IMR-90 (cell line): ENCODE measurements around the gene LRP11. TPM values are rescaled to one million over a fixed set of nuclear protein-coding genes. Genes with fewer than 3 reads are reported as not detected.
"Not testable (repeated sequence)": the region's sequence is repeated elsewhere in the genome, so short reads cannot be mapped to it uniquely, and the experiment has no call there.

Experiments used
- ATAC-seq: fragments of 200-7000 bp; cut with Tn5 transposase; 2 replicates; pipeline ENCODE4 v1.9.1; 2020; ENCODE audit warnings: low read depth, mild to moderate bottlenecking, moderate library complexity
- BruUV-seq: library from RNA; stranded (reverse); fragments of 400-500 nt; replicated peaks from 2 replicates; lab custom pipeline; 2021; lab: Mats Ljungman, UMichigan
- CTCF ChIA-PET: fragments of 300-600 bp; formaldehyde crosslinking; extraction: SDS; loops from one replicate; lab custom pipeline; 2021; ENCODE audit warnings: antibody characterized with exemption; lab: Yijun Ruan, JAX
- POLR2A ChIA-PET: fragments of 300-600 bp; sonication (Branson Sonifier 250); formaldehyde crosslinking; loops from one replicate; lab custom pipeline; 2022; ENCODE audit warnings: antibody characterized with exemption; ENCODE audit not compliant: unreplicated experiment; lab: Charles Lee
- DNase-seq: peaks from one replicate; pipeline ENCODE4 v3.0.0; 2013
- H2AFZ ChIP-seq: replicated peaks from 2 replicates; pipeline ENCODE3; 2013; ENCODE audit warnings: low read length, mild to moderate bottlenecking; ENCODE audit not compliant: poor library complexity
- H2AK5ac ChIP-seq: 2 replicates; pipeline ENCODE4 v1.6.1; 2013; ENCODE audit warnings: low read depth, low read length, inconsistent platforms
- H2AK9ac ChIP-seq: replicated peaks from 2 replicates; pipeline ENCODE3; 2013; ENCODE audit warnings: mild to moderate bottlenecking, low read depth, low read length, moderate library complexity; ENCODE audit not compliant: poor library complexity
- H2BK120ac ChIP-seq: 2 replicates; pipeline ENCODE4 v1.6.1; 2013; ENCODE audit warnings: low read depth, low read length, inconsistent platforms
- H2BK15ac ChIP-seq: 3 replicates; pipeline ENCODE4 v1.6.1; 2013; ENCODE audit warnings: low read depth, low read length, inconsistent platforms
- H2BK20ac ChIP-seq: 2 replicates; pipeline ENCODE4 v1.6.1; 2013; ENCODE audit warnings: low read depth, mild to moderate bottlenecking, inconsistent platforms, low read length, moderate library complexity
- H2BK5ac ChIP-seq: 2 replicates; pipeline ENCODE4 v1.6.1; 2013; ENCODE audit warnings: mild to moderate bottlenecking, low read depth, low read length, inconsistent platforms; ENCODE audit not compliant: poor library complexity, severe bottlenecking
- H3K14ac ChIP-seq: replicated peaks from 2 replicates; pipeline ENCODE4 v1.6.1; 2013; ENCODE audit warnings: low read depth, low read length, inconsistent platforms
- H3K18ac ChIP-seq: 2 replicates; pipeline ENCODE4 v1.6.1; 2013; ENCODE audit warnings: low read depth, low read length, control low read depth
- H3K23ac ChIP-seq: 2 replicates; pipeline ENCODE4 v1.6.1; 2013; ENCODE audit warnings: low read depth, low read length, inconsistent platforms
- H3K27ac ChIP-seq: 2 replicates; pipeline ENCODE4 v1.5.1; 2013; ENCODE audit warnings: mild to moderate bottlenecking, control low read depth, low read length; ENCODE audit not compliant: insufficient read depth
- H3K27me3 ChIP-seq: 2 replicates; pipeline ENCODE4 v1.6.1; 2013; ENCODE audit warnings: low read length; ENCODE audit not compliant: control insufficient read depth, insufficient read depth
- H3K36me3 ChIP-seq: 2 replicates; pipeline ENCODE4 v1.6.1; 2013; ENCODE audit warnings: low read length, mixed read lengths; ENCODE audit not compliant: control insufficient read depth, insufficient read depth
- H3K4ac ChIP-seq: 2 replicates; pipeline ENCODE4 v1.6.1; 2013; ENCODE audit warnings: low read depth, low read length, inconsistent platforms
- H3K4me1 ChIP-seq: 2 replicates; pipeline ENCODE4 v1.6.1; 2013; ENCODE audit warnings: low read length, mixed read lengths; ENCODE audit not compliant: control insufficient read depth, insufficient read depth
- H3K4me2 ChIP-seq: 2 replicates; pipeline ENCODE4 v1.6.1; 2013; ENCODE audit warnings: low read depth, mild to moderate bottlenecking, control low read depth, low read length, moderate library complexity
- H3K4me3 ChIP-seq: 2 replicates; pipeline ENCODE4 v1.5.1; 2013; ENCODE audit warnings: low read depth, mild to moderate bottlenecking, control low read depth, low read length, moderate library complexity; ENCODE audit not compliant: insufficient read depth
- H3K56ac ChIP-seq: 2 replicates; pipeline ENCODE4 v1.6.1; 2013; ENCODE audit warnings: low read length, inconsistent platforms; ENCODE audit not compliant: insufficient read depth; ENCODE audit errors: extremely low read depth
- H3K79me1 ChIP-seq, 2 experiments: 2 replicates each; pipeline ENCODE4 v1.6.1; 2013; ENCODE audit warnings: low read length in 2 of 2, inconsistent platforms in 1 of 2, low read depth in 1 of 2
- H3K9ac ChIP-seq: 2 replicates; pipeline ENCODE4 v1.6.1; 2013; ENCODE audit warnings: low read depth, low read length, control low read depth
- H3K9me1 ChIP-seq: 2 replicates; pipeline ENCODE4 v1.6.1; 2013; ENCODE audit warnings: low read length, inconsistent platforms; ENCODE audit not compliant: insufficient read depth
- H3K9me3 ChIP-seq: 2 replicates; pipeline ENCODE4 v1.6.1; 2013; ENCODE audit warnings: low read length; ENCODE audit not compliant: control insufficient read depth, insufficient read depth
- H4K20me1 ChIP-seq: 2 replicates; pipeline ENCODE4 v1.6.1; 2013; ENCODE audit warnings: low read length, inconsistent platforms; ENCODE audit not compliant: insufficient read depth
- H4K5ac ChIP-seq: 2 replicates; pipeline ENCODE4 v1.6.1; 2013; ENCODE audit warnings: mild to moderate bottlenecking, low read depth, low read length, control low read depth
- H4K8ac ChIP-seq, 2 experiments: 2 replicates each; pipeline ENCODE4 v1.6.1; 2013; ENCODE audit warnings: low read depth in 2 of 2, low read length in 2 of 2, control low read depth in 1 of 2, inconsistent platforms in 1 of 2
- H4K91ac ChIP-seq: 2 replicates; pipeline ENCODE4 v1.6.1; 2013; ENCODE audit warnings: low read depth, low read length, inconsistent platforms; ENCODE audit not compliant: insufficient read depth
- MAFK ChIP-seq: IDR thresholded peaks from 2 replicates; pipeline ENCODE4 v1.6.1; 2012; ENCODE audit warnings: low read depth, low read length, improper control_type of control experiment
- WGBS, 2 experiments: methylation state at CpG; one replicate each; pipeline versions ENCODE4 v1.1.5 to v1.1.7; 2013; ENCODE audit warnings: missing lambda C conversion rate in 2 of 2; ENCODE audit not compliant: insufficient read length in 1 of 2; ENCODE audit errors: extremely low coverage in 2 of 2; 5-methylcytosine and 5-hydroxymethylcytosine counted together
- dilution Hi-C: fragments of 300-500 bp; cut with HindIII; formaldehyde crosslinking; loops from one replicate; pipeline ENCODE4 v1.14.3; 2018; ENCODE audit warnings: low sequenced_read_pairs; ENCODE audit not compliant: unreplicated experiment
- in situ Hi-C: fragments of 300-500 bp; cut with MboI; formaldehyde crosslinking; loops from 3 replicates; pipeline ENCODE4 v1.14.3; 2019; ENCODE audit warnings: low sequenced_read_pairs, inconsistent platforms, mixed read lengths
- intact Hi-C: fragments of 100-400 bp; cut with micrococcal nuclease; formaldehyde crosslinking; loops from 2 replicates; pipeline ENCODE4 v1.10.0; 2022
- polyA plus RNA-seq, 3 experiments: library from polyadenylated mRNA; depleted of rRNA; stranded (reverse); fragments of >200 nt; gene quantifications; 2 replicates each; pipeline ENCODE4 v1.2.3, GENCODE V29; 2012; ENCODE audit warnings: low replicate concordance in 1 of 3
- total RNA-seq: library from RNA; depleted of rRNA; stranded (reverse); fragments of >200 nt; gene quantifications from 2 replicates; pipeline ENCODE4 v1.2.3, GENCODE V29; 2012

LRP11 gene
- total and polyA plus RNA-seq, 2 of the 4 experiments (the other 2 are of a cell fraction) = 48.8 to 63.8 TPM

DNA sequence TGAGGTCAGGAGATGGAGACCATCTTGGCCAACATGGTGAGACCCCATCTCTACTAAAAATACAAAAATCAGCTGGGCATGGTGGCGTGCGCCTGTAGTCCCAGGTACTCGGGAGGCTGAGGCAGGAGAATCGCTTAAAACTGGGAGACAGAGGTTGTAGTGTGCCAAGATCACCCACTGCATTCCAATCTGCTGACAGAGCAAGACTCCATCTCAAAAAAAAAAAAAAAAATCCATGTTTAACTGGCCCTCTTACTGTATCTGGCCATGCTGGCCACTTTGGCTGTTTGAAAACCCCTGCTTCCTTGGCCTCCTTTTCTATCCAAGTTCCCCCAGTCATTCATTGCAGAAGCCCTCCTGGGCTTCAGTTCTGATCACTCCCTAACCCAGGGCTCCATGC lies 20.1 kb downstream of the LRP11 start:
- H3K4me1 ChIP-seq = peaks cover 34% of the 10 kb centered on the region
- H3K4me2 ChIP-seq = 0 out of 2 replicates have a peak overlapping the region, but pooled peaks have one; percentile 19
- H3K14ac ChIP-seq = peak overlapping the region; percentile 58
- H2AK9ac ChIP-seq, H3K4me3 ChIP-seq, ATAC-seq, BruUV-seq, H2AFZ ChIP-seq, H3K27me3 ChIP-seq, POLR2A ChIA-PET, H3K23ac ChIP-seq, H3K9me3 ChIP-seq, dilution Hi-C loops, intact Hi-C loops, H3K36me3 ChIP-seq: not testable (repeated sequence)
- in situ Hi-C loops = loop anchor here (25.0 kb wide), 1 partner anchor 1218 kb away; no protein-coding TSS in a partner anchor
- peak overlapping the region; percentile 46 for H2BK5ac ChIP-seq
- peak overlapping the region; percentile 86 for H4K5ac ChIP-seq
- H3K4ac ChIP-seq = peak overlapping the region; percentile 93
- peaks cover 23 to 63% of the 10 kb centered on the region in 2 experiments for H3K79me1 ChIP-seq
- H2BK120ac ChIP-seq = peak overlapping the region; percentile 91
- H2BK20ac ChIP-seq = peak overlapping the region; percentile 23; the same call in 1 of the 2 replicates
- peak overlapping the region; percentile 47; the same call in 1 of the 3 replicates for H2BK15ac ChIP-seq
- peaks cover 15% of the 10 kb centered on the region for H4K20me1 ChIP-seq
- no CpG with 5 or more reads among the region's 4 CpGs for WGBS, 2 experiments
- H3K9me1 ChIP-seq = peaks cover 31% of the 10 kb centered on the region
- peak; percentile 72 for DNase-seq
- H3K9ac ChIP-seq = peak overlapping the region; percentile 42; the same call in 1 of the 2 replicates
- H4K91ac ChIP-seq = peak overlapping the region; percentile 84; the same call in 1 of the 2 replicates
- 0 out of 2 replicates have a peak overlapping the region, but pooled peaks have one; percentile 33 for H3K56ac ChIP-seq
- TF ChIP-seq MAFK = peak; percentile 56
- H3K27ac ChIP-seq = peak overlapping the region; percentile 82
- H4K8ac ChIP-seq = peak overlapping the region in 1 of 2 experiments; percentile 64; a peak in 3 of 4 replicates
- peak overlapping the region; percentile 92 for H3K18ac ChIP-seq
- H2AK5ac ChIP-seq = peak overlapping the region; percentile 68
- CTCF ChIA-PET = interaction anchor here (0.6 kb wide), 1 partner anchor 18 kb away, joined by 3 read pairs; no protein-coding TSS in a partner anchor
